KOPT-K1 (cell line): ENCODE results near the gene LRMDA.

Experiments used
- H3K27ac ChIP-seq: fragments of 200-600 bp; sonication (generic); 2 replicates; pipeline ENCODE4 v1.5.1; 2016; ENCODE audit warnings: antibody characterized with exemption, mild to moderate bottlenecking, low read depth, low read length; ENCODE audit not compliant: poor library complexity, severe bottlenecking
- H3K36me3 ChIP-seq: fragments of 200-600 bp; sonication (generic); 2 replicates; pipeline ENCODE4 v1.5.1; 2017; ENCODE audit warnings: antibody characterized with exemption, mild to moderate bottlenecking, low read length, moderate library complexity; ENCODE audit not compliant: insufficient read depth
- H3K9me3 ChIP-seq: fragments of 200-600 bp; sonication (generic); 2 replicates; pipeline ENCODE4 v1.5.1; 2017; ENCODE audit warnings: antibody characterized with exemption, low read length, mild to moderate bottlenecking; ENCODE audit not compliant: insufficient read depth, poor library complexity, severe bottlenecking

Gene LRMDA

DNA sequence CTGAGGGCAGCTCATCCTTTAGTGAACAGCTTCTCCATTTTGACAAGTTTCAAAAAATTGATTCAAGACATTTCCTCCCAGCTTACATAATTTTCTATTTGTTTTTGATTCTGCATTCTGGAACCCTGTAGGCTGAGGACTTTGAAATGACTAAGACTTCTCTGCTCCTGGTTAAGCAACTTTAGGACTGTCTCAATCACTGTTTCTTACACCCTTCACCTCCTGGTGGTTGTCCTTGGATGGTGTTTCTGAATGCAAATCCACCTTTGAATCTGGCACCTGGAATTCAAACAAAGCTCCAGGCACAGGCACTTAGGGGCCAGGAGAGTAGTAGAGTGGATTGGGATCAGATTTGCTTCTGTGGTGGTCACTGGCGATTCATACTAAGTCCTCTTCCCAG, 595.5 kb downstream of the LRMDA start:
- Histone ChIP-seq H3K9me3 (no peaks in the 10 kb centered on the region), H3K27ac (no peak overlapping the region), H3K36me3 (no peaks in the 10 kb centered on the region)

DNA sequence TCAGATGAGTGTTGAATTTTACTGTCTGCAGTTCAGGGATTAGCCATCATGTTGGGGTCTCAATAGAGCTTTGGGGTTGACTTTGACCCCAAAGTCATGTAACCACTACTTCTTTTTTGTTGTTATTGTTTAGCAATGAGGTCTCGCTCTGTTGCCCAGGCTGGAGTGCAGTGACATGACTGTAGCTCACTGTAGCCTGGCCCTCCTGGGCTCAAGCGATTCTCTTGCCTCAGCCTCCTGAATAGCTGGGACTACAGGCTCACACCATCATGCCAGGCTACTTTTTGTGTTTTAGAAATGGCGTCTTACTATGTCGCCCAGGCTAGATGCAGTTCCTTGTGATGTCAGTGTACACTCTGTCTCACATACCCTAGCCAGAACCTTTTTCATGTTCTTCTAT, 598.4 kb downstream of the LRMDA start:
- Histone ChIP-seq H3K36me3 (no peaks in the 10 kb centered on the region), H3K27ac (no peak overlapping the region), H3K9me3 (no peaks in the 10 kb centered on the region)

DNA sequence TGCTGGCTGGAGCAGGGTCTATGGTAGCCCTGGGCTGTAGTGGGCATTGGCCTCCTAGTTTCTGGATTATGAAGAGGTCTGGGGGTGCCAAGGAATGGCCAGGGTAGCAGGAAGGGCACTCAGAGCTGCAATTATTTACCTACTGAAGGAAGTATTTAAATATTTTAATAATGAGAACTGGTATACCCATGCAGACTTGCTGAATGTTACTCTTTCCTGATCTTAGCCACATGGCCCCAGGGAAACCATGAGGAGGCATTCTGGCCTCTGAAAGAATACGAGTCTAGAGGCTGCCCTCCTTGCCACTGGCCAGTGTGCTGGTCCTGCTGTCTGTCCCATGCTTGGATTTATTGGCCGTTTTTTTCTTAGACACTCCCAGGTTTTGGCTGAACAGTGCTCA, 599.7 kb downstream of the LRMDA start:
- H3K36me3 ChIP-seq, result no peaks in the 10 kb centered on the region
- no peaks in the 10 kb centered on the region for H3K9me3 ChIP-seq
- H3K27ac ChIP-seq, result no peak overlapping the region

DNA sequence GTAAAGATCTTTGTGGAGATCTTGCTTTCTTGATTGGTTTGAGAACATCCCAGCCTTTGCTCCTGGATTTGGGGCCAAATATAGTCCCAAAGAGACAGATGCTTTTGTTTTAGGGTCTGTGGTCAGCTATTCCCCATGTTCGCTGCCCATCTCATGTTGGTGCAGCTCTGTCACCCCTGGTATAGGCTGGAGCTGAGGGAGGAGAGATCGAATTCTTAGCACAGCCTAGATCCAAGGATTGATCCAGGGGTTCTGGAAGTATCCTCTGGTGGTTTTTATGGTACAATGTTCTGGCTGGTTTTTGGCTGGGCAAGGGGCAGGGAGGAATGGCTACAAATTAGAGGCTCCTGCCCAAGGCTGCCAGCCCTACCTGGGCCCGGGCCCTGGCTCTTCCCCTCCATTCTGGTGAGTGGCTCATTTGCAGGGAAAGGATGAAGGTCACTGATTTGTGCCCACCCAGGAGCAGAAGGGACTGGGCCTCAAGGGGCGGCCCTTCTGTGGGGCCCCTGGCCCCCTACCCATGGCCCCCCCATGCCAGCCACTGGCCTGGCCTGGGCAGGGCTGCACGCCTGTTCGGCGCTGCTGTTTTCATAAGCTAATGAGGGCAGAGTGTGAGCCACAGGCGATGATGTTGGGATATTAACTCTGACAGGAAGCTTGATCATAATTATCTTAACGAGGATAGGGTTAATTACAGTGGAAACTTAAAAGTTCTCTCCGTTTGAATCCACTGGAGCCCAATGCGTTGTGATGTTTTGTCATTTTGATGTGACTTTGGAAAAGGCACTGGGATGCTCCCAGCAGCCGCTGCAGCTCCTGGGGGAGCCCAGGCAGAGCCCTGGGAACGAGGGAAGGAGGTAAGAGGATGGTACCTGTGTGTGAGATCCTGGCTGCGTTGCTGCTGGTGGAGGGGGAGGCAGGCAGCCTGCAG, 600.6 kb downstream of the LRMDA start:
- Histone ChIP-seq H3K36me3 (no peaks in the 10 kb centered on the region), H3K9me3 (no peaks in the 10 kb centered on the region), H3K27ac (no peak overlapping the region)

DNA sequence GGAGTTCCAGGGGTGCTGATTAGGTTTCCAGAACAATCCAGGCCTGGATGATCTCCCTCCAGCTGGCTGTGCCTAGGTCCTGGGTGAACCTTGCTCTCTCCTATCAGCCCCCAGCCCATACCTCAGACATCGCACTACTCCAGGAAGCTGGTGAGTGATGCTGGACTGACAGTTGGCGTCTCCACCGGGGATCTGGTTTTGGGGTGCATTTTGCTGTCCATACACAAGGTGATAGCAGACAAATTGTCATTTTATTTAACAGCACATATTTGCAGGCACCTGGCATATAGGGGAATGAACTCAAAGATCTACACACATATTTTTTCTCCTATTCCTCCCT, 601.2 kb downstream of the LRMDA start:
- H3K27ac ChIP-seq, result no peak overlapping the region

DNA sequence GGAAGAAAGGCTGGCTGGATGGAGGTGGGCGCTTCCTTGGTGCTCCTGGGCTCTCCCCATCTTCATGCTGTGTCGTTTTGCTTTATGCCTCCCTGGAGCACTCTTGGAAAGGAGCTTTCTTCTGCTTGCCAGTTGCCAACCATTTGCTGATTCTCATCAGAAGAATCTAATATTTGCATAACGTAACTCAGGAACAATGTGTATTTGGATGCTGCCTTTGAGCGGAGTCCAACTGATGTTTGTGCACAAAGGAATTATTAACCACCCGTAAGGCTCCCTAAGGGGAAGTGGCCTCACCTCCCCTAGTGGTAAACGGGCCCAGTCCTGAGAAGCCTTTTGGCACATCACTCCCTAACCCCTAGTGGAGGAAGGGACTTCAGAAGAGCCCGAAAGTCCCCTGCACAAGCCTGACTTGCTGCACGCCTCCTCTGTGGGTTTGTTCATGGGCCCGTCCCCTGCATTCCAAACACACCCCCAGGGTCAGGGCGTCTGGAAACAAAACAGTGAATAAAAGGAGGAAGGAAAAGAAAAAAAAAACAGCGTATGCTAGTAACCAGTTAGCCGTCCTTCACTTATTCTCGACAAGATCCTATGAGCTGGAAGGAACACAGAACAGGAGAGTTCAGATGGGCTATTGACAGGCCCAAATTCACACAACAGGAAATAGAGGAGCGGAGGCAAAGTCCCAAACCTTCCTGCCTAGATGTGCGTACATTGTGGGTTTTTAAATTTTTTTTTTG, 602.2 kb downstream of the LRMDA start:
- Histone ChIP-seq H3K9me3 (no peaks in the 10 kb centered on the region), H3K36me3 (no peaks in the 10 kb centered on the region), H3K27ac (no peak overlapping the region)

More for the DNA sequence above, 601.2 kb downstream of the LRMDA start:
- H3K36me3 ChIP-seq, result no peaks in the 10 kb centered on the region
- no peaks in the 10 kb centered on the region for H3K9me3 ChIP-seq

DNA sequence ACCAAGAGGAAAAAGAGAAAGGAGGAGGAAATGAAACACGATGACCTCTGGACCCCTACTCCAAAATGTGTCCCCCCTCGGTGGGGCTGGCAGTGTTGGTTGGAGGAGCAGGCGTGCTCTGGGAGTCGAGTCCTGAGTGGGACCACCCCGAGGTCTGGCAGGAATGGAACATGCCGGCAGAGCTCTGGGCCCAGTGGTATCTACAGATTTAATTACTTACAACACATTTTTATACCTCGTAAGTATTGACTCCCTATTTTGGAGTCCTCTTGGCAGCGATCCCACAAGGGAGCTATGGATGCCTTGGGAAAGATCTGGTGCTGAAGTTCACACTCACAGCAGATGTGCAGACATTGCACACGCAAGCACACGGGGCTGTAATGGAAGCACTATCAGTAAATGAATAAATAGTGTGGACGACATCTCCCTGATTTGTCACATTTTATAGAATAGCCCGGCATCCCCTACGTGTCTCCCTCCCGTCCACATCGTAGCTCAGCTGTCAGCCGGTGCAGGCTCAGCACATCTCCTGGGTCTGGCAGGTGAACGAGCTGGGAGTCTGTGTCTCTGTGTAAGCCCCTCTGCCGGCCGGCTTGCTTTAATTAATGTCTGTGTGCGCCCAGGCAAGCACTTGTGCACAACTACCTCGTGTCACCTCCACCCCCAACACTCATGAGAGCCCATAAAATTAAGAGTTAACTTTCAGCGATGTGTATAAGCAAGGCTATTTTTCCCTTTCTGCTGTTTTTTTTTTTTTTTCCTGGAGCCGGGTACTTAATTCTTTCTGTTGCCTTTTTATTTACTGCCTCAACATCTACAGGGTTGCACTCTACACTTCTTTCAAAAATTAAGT, 603.2 kb downstream of the LRMDA start:
- H3K9me3 ChIP-seq, result no peaks in the 10 kb centered on the region
- H3K36me3 ChIP-seq, result no peaks in the 10 kb centered on the region
- H3K27ac ChIP-seq, result no peak overlapping the region

DNA sequence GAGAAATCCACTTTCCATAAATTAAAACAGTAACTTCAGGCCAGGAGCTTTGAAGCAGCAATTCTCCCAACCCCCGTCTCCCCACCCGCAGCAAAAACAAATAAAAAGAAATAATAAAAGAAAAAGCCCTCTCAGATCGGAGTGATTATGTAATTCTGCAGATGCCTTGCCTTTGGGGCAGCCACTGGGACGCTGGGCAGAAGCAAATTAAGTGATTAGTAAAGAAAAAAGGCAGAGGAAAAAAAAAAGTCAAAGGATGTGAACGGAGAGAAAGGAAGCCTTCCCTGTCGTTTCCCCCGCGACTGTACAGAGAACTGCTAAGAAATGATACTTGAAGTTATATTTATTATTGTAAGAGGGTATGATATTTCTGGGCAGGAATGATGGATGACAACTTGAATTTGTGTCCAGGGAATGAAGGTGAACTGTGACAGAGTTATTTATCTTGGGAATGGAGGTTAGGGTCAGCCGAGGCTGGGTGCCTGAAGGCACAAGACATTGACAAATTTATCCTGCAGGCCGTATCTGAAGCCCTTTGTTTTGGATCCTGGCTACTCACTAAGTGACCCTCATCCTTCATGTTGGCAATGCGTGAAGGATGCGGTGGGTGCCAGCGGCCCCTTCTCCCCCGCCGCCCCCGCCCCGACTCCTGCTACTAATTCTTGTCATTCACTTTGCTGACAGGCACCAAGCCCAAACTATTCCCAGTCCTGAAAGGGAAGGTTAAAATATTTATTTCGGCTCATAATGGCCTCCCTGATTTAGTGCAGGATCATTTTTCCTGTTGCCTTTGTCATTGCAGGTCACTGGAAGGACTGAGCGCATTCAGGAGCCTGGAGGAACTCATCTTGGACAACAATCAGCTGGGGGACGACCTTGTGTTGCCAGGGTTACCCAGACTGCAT, 604.0 kb downstream of the LRMDA start:
- Histone ChIP-seq H3K9me3 (no peaks in the 10 kb centered on the region), H3K36me3 (no peaks in the 10 kb centered on the region), H3K27ac (no peak overlapping the region)

DNA sequence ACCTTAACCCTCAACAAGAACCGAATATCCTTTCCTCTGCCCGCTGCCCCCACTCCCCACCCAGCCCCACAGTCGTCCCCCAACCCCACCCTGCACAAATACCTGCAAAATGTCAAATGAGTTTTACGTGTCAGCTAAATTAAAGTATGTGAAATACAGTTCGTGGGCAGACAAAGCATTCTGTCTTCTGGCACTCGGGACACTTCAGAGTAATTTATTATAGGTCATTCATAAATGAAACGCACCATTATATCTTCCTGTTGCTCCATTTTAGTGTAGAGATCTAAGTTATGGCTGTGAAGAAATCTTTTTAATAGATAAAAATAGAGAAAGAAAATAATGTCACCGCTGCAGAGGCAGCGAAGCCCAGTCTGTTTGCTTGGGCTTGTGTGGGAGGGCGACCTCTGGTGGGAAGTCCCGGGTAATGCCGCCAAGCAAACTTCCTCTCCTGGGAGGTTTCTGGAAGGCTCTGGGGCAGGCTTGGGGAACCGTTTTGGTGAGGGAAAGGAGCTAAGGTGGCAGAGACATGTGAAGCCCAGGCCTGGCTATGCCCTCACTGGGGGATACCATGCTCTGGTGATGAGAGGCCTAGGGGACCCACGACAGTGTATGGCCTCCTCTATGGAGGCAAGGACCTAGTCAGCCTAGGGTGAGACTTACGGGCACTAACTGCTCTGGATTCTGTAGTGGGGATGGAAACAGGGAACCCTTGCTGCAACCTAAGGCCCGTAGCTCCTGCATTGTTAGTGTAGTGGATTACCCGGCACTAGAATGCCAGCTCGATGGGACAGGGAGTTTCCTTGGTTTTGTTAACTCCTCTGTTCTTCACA, 604.9 kb downstream of the LRMDA start:
- H3K9me3 ChIP-seq, result no peaks in the 10 kb centered on the region
- no peak overlapping the region for H3K27ac ChIP-seq
- no peaks in the 10 kb centered on the region for H3K36me3 ChIP-seq

DNA sequence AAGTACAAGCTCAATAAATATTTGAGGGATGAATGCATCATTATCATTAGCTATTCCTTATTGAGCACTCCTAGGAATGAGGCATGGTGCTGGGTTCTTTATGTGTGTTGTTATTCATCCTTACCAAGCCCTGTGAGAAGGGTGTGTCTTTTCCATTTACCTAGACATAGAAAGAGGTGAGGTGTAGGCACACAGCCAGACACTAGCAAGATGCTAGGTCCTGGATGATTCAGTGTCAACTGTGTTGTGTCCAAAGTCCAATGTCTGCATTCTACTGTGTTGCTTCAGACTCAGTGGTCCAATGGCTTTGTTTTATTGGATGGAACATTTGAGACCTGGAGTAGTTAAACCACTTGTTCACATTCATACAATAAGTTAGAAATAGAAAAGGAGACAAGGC, 605.5 kb downstream of the LRMDA start:
- Histone ChIP-seq H3K27ac (no peak overlapping the region), H3K9me3 (no peaks in the 10 kb centered on the region), H3K36me3 (no peaks in the 10 kb centered on the region)

DNA sequence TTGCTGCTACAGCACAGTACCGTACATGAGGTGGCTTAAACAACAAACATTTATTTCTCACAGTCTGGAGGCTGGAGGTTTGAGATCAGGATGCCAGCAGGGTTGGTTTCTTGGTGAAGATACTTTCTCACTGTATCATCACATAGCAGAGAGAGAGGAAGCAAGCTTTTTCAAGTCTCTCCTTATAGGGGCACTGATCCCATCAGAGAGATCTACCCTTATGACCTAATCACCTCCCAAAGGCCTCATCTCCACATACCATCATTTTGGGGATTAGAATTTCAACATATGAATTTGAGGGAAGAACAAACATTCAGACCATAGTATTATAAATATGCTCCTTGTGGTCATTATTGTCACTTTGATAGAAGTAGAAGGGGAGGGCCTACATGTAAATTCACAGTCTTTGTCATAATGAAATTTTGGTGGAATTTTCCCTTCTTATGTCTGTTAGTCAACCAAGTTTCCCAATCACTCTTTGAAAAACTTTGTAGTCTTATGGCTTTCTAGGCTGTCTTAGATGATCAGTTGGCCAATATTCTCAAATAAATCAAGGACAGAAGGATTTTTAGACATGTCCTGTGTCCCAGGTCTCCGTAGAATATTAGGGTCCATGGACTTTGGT, 606.2 kb downstream of the LRMDA start:
- H3K36me3 ChIP-seq, result no peaks in the 10 kb centered on the region
- H3K27ac ChIP-seq, result no peak overlapping the region
- H3K9me3 ChIP-seq, result no peaks in the 10 kb centered on the region

DNA sequence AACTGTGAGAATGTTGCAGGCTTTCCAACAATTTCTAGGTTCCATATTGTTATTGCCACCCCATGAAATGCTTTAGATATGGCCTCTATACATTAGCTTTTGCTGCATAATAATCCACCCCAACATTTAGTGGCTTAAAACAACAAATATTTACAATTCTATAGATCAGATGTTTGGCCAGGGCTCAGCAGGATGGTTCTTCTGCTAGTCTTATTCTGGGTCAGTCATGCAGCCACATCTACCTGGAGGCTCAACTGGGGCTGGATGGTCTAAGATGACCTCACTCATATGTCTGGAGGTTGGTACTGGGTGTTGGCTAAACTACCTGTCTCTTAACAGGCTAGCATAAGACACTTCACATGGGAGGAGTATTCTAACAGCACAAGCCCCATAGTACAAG, 607.3 kb downstream of the LRMDA start:
- Histone ChIP-seq H3K9me3 (no peaks in the 10 kb centered on the region), H3K27ac (no peak overlapping the region), H3K36me3 (no peaks in the 10 kb centered on the region)

DNA sequence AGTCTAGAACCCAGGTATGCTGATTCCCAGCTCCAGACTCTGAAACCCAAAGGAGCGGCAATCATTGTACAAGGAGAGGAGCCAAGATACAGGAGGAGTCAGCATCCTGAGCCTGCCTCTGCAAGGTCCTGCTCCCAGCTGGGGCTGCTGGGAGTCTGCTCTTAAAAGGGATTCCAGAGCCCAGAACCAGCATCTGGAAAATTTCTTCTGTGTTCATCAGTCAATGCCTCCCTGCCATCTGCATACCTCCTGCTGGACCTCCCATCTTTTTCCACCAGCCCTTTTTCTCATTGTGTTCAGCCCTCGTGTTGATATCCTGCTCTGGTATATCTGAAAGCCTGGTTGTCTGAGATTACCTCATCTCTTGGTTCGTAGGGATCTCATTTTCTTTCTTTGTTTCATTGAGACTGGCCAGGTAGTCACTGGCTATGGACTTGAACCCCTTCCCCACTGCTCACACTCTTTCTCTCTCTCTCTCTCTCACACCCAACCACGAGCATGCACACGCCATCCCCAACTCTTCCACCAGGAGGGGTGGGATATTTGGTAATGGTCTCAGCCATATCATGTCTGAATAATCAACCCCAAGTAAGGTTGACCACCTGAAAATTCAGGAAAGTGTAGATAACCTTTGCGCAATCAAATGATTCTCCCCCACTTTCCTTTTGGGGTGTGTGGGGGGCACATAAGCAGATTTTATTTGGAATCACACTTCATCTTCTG, 608.8 kb downstream of the LRMDA start:
- no peaks in the 10 kb centered on the region for H3K36me3 ChIP-seq
- no peak overlapping the region for H3K27ac ChIP-seq
- no peaks in the 10 kb centered on the region for H3K9me3 ChIP-seq
